SK-N-SH treated with all-trans-retinoic acid at 6 μM for 48 hours (cell line): ENCODE results near the gene VPS41.

Experiments used
- CSRNP3 ChIP-seq: fragments of 250-450 bp; sonication (Bioruptor Pico); IDR thresholded peaks from 2 replicates; pipeline ENCODE4 v1.5.1; 2021; ENCODE audit warnings: mild to moderate bottlenecking, moderate library complexity
- ISL1 ChIP-seq: fragments of 250-450 bp; sonication (Bioruptor Pico); IDR thresholded peaks from 2 replicates; pipeline ENCODE4 v2.1.2; 2022; ENCODE audit warnings: mild to moderate bottlenecking, moderate library complexity
- OSR1 ChIP-seq: fragments of 250-450 bp; sonication (Bioruptor Pico); IDR thresholded peaks from 2 replicates; pipeline ENCODE4 v1.8.0; 2022; ENCODE audit warnings: moderate library complexity, mild to moderate bottlenecking, inconsistent platforms
- RARB ChIP-seq: fragments of 250-450 bp; sonication (Bioruptor Pico); IDR thresholded peaks from 2 replicates; pipeline ENCODE4 v1.8.0; 2021; ENCODE audit warnings: mild to moderate bottlenecking, moderate library complexity
- TOX ChIP-seq: fragments of 250-450 bp; sonication (Bioruptor Pico); IDR thresholded peaks from 2 replicates; pipeline ENCODE4 v1.8.0; 2021; ENCODE audit warnings: mild to moderate bottlenecking, moderate library complexity, borderline replicate concordance
- ZFP30 ChIP-seq: fragments of 450-650 bp; formaldehyde crosslinking; IDR thresholded peaks from 2 replicates; pipeline ENCODE4 v1.5.0; 2022; ENCODE audit warnings: mild to moderate bottlenecking, moderate library complexity
- ZNF565 ChIP-seq: fragments of 450-650 bp; formaldehyde crosslinking; conservative IDR thresholded peaks from 2 replicates; pipeline ENCODE4 v1.5.0; 2020; ENCODE audit warnings: low read depth, mild to moderate bottlenecking, moderate library complexity
- ZNF70 ChIP-seq: fragments of 450-650 bp; formaldehyde crosslinking; IDR thresholded peaks from 2 replicates; pipeline ENCODE4 v1.5.0; 2020; ENCODE audit warnings: mild to moderate bottlenecking, moderate library complexity
- TF ChIP-seq, protein P1 (sequence below): fragments of 250-450 bp; sonication (Bioruptor Pico); IDR thresholded peaks from 2 replicates; pipeline ENCODE4 v1.8.0; 2021; ENCODE audit warnings: low read depth, mild to moderate bottlenecking, moderate library complexity, borderline replicate concordance
- TF ChIP-seq, protein P2 (sequence below): fragments of 250-450 bp; sonication (Bioruptor Pico); IDR thresholded peaks from 2 replicates; pipeline ENCODE4 v1.5.1; 2020; ENCODE audit warnings: low read depth, mild to moderate bottlenecking, moderate library complexity

- no peak for TF ChIP-seq OSR1 (CRISPR knock-in tag)
- TF ChIP-seq ZNF565: no peak
- no peak for TF ChIP-seq TOX (CRISPR knock-in tag)
- TF ChIP-seq ZNF70: no peak
- TF ChIP-seq ISL1 (CRISPR knock-in tag): no peak
- TF ChIP-seq, protein P1, sequence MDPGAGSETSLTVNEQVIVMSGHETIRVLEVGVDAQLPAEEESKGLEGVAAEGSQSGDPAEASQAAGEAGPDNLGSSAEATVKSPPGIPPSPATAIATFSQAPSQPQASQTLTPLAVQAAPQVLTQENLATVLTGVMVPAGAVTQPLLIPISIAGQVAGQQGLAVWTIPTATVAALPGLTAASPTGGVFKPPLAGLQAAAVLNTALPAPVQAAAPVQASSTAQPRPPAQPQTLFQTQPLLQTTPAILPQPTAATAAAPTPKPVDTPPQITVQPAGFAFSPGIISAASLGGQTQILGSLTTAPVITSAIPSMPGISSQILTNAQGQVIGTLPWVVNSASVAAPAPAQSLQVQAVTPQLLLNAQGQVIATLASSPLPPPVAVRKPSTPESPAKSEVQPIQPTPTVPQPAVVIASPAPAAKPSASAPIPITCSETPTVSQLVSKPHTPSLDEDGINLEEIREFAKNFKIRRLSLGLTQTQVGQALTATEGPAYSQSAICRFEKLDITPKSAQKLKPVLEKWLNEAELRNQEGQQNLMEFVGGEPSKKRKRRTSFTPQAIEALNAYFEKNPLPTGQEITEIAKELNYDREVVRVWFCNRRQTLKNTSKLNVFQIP: no peak
- no peak for TF ChIP-seq CSRNP3
- TF ChIP-seq ZFP30 (CRISPR knock-in tag): no peak
- no peak for TF ChIP-seq RARB
- TF ChIP-seq, protein P2, sequence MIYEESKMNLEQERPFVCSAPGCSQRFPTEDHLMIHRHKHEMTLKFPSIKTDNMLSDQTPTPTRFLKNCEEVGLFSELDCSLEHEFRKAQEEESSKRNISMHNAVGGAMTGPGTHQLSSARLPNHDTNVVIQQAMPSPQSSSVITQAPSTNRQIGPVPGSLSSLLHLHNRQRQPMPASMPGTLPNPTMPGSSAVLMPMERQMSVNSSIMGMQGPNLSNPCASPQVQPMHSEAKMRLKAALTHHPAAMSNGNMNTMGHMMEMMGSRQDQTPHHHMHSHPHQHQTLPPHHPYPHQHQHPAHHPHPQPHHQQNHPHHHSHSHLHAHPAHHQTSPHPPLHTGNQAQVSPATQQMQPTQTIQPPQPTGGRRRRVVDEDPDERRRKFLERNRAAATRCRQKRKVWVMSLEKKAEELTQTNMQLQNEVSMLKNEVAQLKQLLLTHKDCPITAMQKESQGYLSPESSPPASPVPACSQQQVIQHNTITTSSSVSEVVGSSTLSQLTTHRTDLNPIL: no peak
These were observed 81.0 kb downstream of the VPS41 start for GRCh38 chr7:38828026-38828425.
